ENCODE results near the gene SERPING1. TPM values are rescaled to one million over a fixed set of nuclear protein-coding genes. Genes with fewer than 3 reads are reported as not detected.

Gene SERPING1
- total RNA-seq, 4 donors from 2014 or later: 89.4 to 236 (median 103) TPM

DNA sequence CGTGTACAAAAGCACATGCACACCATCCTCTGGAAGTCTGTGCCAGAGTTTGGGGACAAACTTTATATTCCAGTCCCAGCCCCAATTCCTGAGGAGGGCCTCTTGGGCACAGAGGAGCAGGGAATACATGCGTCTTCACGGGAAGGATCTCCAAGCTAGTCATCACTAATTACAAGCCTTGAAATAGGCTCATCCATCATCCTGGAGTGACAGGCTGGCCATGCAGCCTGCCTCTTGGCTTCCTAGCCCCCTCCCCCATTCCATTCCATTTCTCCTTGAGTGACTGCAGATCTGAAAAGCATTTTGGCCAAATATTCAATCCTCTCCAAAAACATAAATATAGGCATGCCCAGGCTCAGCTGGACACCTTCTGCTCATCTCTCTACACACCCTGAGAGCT, 24.8 kb downstream of the SERPING1 start:
- WGBS, 2 donors: 36 to 46% methylated on average over 3 of the region's 3 CpGs
- intact Hi-C loops (cut with DNase I; ENCODE audit: low total_unique reads): no loop called here
- TF ChIP-seq, protein P1, sequence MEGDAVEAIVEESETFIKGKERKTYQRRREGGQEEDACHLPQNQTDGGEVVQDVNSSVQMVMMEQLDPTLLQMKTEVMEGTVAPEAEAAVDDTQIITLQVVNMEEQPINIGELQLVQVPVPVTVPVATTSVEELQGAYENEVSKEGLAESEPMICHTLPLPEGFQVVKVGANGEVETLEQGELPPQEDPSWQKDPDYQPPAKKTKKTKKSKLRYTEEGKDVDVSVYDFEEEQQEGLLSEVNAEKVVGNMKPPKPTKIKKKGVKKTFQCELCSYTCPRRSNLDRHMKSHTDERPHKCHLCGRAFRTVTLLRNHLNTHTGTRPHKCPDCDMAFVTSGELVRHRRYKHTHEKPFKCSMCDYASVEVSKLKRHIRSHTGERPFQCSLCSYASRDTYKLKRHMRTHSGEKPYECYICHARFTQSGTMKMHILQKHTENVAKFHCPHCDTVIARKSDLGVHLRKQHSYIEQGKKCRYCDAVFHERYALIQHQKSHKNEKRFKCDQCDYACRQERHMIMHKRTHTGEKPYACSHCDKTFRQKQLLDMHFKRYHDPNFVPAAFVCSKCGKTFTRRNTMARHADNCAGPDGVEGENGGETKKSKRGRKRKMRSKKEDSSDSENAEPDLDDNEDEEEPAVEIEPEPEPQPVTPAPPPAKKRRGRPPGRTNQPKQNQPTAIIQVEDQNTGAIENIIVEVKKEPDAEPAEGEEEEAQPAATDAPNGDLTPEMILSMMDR (IDR thresholded peaks at IDR 0.05): no peak
- no peak for TF ChIP-seq POLR2A (IDR thresholded peaks at IDR 0.05)

DNA sequence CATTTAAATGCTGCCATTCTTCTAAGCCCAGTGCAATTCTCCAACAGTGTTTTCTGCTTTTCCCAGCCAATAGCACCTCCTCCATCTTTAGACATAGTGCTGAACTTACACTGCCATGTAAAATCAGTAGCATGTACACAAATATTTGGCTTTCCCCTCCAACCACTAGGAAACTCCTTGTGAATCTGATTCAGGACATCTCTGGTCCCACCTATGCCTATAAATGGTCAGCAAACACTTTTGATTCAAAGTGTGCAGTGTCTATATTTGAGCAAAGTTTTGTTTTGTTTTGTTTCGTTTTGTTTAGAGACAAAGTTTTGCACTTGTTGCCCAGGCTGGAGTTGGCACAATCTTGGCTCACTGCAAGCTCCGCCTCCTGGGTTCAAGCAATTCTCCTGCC, 27.4 kb downstream of the SERPING1 start:
- no peak for DNase-seq (ENCODE audit: low spot score in 2 of 2)
- intact Hi-C loops (cut with DNase I; ENCODE audit: low total_unique reads): loop anchor here (5.0 kb wide), 1 partner anchor 1212 kb away; no protein-coding TSS in a partner anchor
- 85 to 89% methylated on average over 2 of the region's 2 CpGs for WGBS, 2 donors
- no peak for TF ChIP-seq POLR2A (IDR thresholded peaks at IDR 0.05)
- TF ChIP-seq, protein P1 (IDR thresholded peaks at IDR 0.05): no peak
- H3K4me3 ChIP-seq (ENCODE audit: low read depth, poor library complexity, severe bottlenecking): no peak overlapping the region

More for the DNA sequence above, 24.8 kb downstream of the SERPING1 start:
- H3K4me3 ChIP-seq (ENCODE audit: low read depth, poor library complexity, severe bottlenecking): no peak overlapping the region
- DNase-seq (ENCODE audit: low spot score in 2 of 2): no peak

DNA sequence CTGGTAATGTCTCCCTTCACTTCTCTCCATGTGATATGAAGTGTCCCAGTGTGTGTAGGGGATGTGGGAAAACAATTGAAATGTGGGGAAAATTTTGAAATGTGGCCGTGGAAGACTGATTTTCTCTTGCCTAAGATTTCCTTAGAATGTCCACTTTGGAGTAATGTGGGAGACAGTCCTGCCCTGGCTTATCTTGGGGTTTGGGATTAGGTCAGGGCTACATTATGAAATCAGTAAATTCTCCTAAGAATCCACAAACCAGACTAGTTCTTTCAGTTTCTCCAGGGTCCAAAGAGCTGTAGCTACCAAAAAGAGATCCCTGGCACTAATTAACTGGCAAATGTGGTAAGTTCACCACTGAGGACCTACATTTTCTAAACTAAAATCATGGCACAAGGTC, 29.4 kb downstream of the SERPING1 start:
- TF ChIP-seq POLR2A (IDR thresholded peaks at IDR 0.05): no peak
- TF ChIP-seq, protein P1 (IDR thresholded peaks at IDR 0.05): no peak
- WGBS, 2 donors: 92% methylated on average over 1 of the region's 1 CpG
- no peak overlapping the region for H3K4me3 ChIP-seq (ENCODE audit: low read depth, poor library complexity, severe bottlenecking)
- no peak for DNase-seq (ENCODE audit: low spot score in 2 of 2)
- intact Hi-C loops (cut with DNase I; ENCODE audit: low total_unique reads): loop anchor here (5.0 kb wide), 1 partner anchor 1210 kb away; no protein-coding TSS in a partner anchor

DNA sequence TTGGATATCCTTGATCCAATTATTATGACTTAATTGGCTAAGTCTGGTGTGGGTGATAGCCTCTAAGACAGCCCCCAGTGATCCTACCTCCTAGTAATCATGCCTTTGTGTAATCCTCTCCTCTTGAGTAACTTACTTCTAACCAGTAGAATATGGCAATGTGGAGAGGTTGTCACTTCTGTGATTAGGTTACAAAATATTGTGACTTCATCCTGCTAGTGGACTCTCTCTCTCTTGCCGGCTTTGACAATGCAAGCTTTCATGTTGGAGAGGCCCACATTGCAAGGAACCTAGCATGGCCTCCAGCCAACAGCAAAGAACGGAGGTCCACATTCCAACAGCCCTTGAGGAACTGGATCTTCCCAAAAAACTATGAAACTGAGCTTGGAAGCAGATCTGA, 32.7 kb downstream of the SERPING1 start:
- TF ChIP-seq POLR2A (IDR thresholded peaks at IDR 0.05): no peak
- TF ChIP-seq, protein P1 (IDR thresholded peaks at IDR 0.05): no peak
- intact Hi-C loops (cut with DNase I; ENCODE audit: low total_unique reads): no loop called here
- DNase-seq (ENCODE audit: low spot score in 2 of 2): no peak
- no peak overlapping the region for H3K4me3 ChIP-seq (ENCODE audit: low read depth, poor library complexity, severe bottlenecking)
- WGBS, 2 donors: 54 to 66% methylated on average over 2 of the region's 2 CpGs

DNA sequence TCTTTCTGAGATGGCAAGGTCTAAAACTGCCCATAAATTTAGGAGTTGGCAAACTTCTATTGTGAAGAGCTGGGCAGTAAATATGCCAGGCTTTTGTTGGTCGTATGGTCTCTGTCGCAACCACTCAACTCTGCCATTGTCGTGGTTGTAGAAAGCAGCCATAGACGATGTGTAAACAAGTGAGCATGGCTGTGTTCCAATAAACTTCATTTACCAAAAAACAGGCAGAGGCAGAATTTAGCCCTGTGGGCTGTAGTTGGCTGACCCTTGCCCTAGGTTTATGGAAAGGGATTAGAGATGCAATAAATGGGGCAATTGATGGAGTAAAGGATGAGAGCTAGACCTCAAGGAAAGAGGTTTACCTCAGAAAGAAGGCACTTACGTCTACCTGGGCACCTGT, 34.6 kb downstream of the SERPING1 start:
- H3K4me3 ChIP-seq (ENCODE audit: low read depth, poor library complexity, severe bottlenecking): no peak overlapping the region
- DNase-seq (ENCODE audit: low spot score in 2 of 2): no peak
- 44% methylated on average over 5 of the region's 5 CpGs for WGBS, 2 donors
- intact Hi-C loops (cut with DNase I; ENCODE audit: low total_unique reads): no loop called here
- no peak for TF ChIP-seq POLR2A (IDR thresholded peaks at IDR 0.05)
- TF ChIP-seq, protein P1 (IDR thresholded peaks at IDR 0.05): no peak

DNA sequence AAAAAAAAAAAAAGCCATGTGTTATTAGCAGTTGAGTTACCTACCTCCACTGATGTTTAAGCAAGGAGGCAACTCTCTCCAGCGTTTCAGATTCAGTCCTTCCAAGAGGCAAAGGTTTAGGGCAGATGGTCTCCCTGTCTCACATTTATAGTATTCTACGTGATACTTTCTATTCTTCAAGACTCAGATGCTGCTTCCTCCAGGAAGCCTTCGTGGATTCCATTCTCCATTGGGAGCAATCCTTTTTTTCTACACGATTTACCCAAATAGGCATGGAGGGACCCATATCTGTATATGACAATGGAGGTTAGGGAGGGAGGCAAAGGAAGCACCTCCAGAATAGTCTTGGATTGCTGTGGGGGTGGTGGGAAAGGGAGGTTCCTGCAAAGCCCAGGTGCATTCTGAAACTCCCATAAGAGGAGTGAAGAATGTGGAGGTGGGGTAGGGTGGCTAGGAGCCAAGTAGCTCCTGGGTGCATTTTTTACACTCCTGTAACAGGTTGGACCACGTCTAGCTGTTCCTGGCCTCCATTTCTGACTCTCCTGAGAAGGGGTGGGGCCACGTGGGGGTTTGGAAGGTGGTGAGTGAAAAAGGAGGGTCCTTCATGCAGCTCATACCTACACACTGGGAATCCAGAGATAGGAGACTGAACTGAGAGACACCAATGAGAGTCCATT, 36.0 kb downstream of the SERPING1 start:
- intact Hi-C loops (cut with DNase I; ENCODE audit: low total_unique reads): no loop called here
- no peak for DNase-seq (ENCODE audit: low spot score in 2 of 2)
- TF ChIP-seq POLR2A (IDR thresholded peaks at IDR 0.05): no peak
- TF ChIP-seq, protein P1 (IDR thresholded peaks at IDR 0.05): no peak
- no peak overlapping the region for H3K4me3 ChIP-seq (ENCODE audit: low read depth, poor library complexity, severe bottlenecking)
- 58 to 67% methylated on average over 6 of the region's 6 CpGs for WGBS, 2 donors
